Fibroblast of upper back skin (primary cell): ENCODE data around the gene CST3.

Experiments
- DNase-seq: peaks from one replicate; pipeline ENCODE4 v3.0.0-alpha.2; 2013

Gene CST3

DNA sequence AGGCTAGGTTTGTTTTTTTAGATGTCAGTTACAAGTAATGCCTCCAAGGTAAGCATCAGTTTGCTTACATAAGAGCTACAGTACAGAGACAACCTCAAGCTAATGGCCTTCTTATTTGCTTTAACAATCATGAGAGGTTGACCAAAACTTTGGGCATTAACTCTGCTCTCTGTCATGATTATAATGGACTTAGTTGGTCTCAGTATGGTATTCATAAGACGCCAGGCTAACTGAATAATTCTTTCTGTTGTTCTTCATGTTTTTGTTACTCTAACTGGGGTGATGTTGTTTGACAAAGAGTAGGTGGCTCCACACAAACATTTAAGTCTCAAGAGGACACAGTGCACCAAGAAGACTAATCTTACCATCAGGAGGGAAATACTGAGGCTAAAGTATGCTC, 41.8 kb downstream of the CST3 start:
- DNase-seq: no peak

DNA sequence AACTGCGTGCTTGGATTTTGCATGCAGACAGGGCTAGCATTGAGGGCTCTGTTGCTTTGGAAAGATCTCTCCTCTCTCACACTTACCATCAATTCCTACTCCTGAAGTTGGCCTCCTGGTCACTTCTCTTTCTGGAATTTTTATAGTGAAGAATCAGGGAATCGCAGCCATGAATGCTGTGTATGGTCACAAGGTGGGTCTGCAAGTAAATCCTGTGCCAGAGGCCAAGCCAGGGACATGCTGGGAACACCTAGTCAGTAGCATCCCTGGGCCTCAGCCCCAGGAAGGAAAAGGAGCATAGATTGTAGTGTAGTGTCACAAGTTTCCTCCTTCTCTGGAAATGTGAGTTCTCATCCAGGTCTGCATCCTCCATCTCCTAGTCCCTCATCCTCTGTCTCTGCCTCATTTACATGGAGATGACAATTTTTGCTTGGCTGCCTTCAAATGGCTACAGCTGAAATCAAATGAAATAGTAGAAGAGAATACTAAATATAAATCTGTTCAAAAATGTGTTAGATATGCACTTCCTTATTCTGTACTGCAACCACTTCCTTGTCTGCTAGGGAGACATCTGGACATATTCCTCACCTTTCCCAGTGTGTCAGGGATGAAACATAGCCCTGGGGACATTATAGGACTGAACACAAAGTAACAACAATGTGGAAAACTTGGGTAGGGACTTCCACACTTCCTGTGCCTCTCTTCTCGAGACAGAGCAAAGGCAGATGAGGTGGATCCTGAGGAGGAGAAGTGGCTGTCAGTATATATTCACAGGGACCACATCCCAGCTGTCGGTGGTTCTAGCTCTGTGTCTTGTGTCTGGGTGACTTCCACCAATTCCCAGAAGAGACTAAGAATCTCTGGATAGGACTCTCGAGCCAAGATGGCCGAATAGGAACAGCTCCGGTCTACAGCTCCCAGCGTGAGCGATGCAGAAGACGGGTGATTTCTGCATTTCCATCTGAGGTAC, 49.0 kb downstream of the CST3 start:
- no peak for DNase-seq

- DNase-seq: no peak
Measured at GRCh38 chr20:23587631-23588030, 50.1 kb downstream of the CST3 start.

GRCh38 chr20:23586735-23587525, 50.8 kb downstream of the CST3 start:
- DNase-seq: no peak

- DNase-seq: no peak
Measured at GRCh38 chr20:23585808-23586734, 51.7 kb downstream of the CST3 start.

- DNase-seq: no peak
Measured at GRCh38 chr20:23585449-23585807, 52.3 kb downstream of the CST3 start.

DNA sequence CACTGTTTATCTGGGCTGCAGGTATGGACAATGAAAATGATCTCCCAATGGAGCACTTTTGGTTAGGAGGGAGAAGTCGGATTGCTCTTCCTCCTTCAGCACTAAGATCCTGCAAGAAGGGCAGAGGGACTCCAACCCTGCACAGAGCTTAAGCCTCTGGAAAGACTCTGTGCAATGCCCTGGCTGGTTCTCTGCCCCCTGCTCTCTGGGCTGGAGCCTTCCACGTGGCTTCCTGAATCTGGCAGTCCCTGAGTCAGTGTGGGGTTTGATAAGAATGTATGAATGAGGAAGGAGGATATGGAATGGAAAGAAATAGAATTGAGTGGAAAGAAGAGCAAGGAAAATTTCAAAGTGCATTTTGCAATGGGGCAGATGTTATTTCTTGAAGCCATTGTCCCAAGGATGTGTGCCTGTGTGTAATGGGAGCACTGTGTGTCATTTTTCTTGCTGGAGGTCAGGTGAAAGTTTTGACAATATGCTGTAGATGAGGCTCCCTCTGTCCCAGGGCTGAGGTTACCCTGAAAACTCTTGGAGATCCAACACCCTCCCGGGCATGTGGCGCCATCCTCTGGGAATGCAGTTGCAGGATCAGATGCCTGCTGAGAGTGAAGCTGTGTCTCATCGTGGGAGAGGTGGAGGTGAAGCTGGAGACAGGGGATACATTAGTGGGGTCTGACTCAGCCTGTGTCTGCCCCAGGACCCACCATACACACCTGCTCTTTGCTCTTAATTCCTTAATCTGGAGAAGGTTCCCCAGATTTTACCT, 53.1 kb downstream of the CST3 start:
- no peak for DNase-seq
